Epithelial cell of proximal tubule (primary cell): ENCODE data around the gene KIRREL1. TPM values are rescaled to one million over a fixed set of nuclear protein-coding genes. Genes with fewer than 3 reads are reported as not detected.

Source experiments
- DNase-seq: peaks from one replicate; pipeline ENCODE4 v3.0.0-alpha.2; 2011; ENCODE audit warnings: low read depth
- H3K4me3 ChIP-seq: 2 replicates; pipeline ENCODE4 v1.5.1; 2011; ENCODE audit warnings: low read depth, mild to moderate bottlenecking, low read length
- total RNA-seq: library from RNA; depleted of rRNA; stranded (reverse); fragments of >200 nt; gene quantifications from 2 replicates; pipeline ENCODE4 v1.2.3, GENCODE V29; 2015
- TF ChIP-seq, protein P1 (sequence below): conservative IDR thresholded peaks from 2 replicates; pipeline ENCODE4 v1.5.1; 2012; ENCODE audit warnings: low read depth, mild to moderate bottlenecking, low read length

The KIRREL1 gene
- total RNA-seq, 1 donor from 2014 or later: 194 TPM

DNA sequence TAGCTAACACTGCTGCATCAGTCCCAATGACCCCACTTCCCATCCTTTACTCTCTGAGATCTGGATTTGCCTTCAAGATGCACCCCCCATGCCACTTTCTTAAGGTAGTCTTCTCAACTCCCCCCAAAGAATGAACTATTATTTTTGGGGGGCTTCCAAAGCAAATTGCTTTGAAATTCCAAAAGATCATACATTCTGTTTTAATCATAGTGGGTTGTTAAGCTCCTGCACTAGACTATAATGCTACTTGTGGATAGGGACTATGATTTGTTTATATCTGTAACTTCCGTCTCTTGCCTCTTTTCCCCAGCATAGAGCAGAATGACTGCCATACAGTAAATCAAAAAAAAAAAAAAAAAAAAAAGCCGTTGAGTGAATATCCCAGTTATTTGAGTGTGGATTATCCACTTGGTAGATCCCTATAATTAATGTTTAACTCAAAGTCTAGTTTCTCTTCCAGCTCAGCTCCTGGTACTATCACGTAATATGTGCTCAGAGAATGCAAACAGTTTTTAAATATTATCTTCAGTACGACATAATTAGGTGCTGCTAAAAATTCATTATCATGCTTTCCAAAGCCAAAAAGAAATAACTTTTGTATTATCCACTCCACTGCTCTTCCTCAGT is 26.9 kb downstream of the KIRREL1 start:
- DNase-seq: no peak
- H3K4me3 ChIP-seq: no peak overlapping the region
- TF ChIP-seq, protein P1, sequence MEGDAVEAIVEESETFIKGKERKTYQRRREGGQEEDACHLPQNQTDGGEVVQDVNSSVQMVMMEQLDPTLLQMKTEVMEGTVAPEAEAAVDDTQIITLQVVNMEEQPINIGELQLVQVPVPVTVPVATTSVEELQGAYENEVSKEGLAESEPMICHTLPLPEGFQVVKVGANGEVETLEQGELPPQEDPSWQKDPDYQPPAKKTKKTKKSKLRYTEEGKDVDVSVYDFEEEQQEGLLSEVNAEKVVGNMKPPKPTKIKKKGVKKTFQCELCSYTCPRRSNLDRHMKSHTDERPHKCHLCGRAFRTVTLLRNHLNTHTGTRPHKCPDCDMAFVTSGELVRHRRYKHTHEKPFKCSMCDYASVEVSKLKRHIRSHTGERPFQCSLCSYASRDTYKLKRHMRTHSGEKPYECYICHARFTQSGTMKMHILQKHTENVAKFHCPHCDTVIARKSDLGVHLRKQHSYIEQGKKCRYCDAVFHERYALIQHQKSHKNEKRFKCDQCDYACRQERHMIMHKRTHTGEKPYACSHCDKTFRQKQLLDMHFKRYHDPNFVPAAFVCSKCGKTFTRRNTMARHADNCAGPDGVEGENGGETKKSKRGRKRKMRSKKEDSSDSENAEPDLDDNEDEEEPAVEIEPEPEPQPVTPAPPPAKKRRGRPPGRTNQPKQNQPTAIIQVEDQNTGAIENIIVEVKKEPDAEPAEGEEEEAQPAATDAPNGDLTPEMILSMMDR: no peak

DNA sequence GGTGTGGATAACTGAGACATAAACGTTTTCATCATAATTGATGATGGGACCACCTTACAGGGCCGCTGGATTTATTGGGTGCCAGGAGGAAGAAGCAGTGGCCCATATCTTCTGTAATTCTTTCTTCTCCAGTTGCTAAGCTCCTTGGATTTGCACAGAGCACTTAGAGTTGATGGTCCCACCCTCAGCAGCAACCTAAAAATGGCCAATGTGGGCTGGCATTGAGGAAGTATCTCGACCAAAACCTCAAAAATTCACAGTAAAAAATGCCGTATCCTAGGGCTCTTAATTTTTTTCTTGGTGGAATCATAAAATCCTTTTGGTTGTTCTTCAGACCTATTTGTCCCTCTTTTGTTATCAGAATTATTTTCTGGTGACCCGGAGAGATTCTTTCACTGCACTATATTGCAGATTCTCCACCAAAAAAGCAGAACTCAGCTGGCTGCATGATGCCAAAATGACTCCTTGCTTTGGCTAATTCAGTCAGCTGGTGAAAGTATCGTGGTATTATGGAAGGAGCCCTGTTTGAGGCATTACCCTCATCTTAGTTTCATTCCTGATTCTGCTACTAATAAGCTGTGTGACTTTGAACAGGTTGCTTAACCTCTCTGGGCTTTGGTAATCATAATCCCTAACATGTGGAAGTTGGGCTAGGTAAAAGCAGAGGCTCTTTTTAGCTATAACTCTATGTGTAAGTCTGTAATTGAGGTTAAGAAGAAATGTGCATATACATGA is 27.6 kb downstream of the KIRREL1 start:
- TF ChIP-seq, protein P1: no peak
- no peak for DNase-seq
- no peak overlapping the region for H3K4me3 ChIP-seq

DNA sequence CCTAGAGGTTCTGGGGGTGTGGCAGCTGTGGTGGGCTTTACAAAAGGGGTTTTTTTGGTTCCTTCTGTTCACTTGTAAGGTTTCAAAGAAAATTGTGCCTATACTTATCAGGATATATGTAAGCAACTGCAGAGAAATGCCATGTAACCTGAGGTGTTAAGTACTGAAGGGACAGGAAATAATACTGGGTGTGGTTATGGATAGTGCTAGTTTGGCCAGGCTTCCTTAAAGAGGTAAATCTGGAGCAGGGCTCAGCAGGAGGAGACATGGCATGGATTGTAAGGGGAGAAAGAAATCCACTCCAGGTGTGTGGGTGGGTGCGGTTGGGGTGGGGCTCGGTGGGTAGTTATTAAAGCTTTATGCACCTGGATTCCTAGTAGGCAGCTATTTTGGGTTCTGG is 28.3 kb downstream of the KIRREL1 start:
- TF ChIP-seq, protein P1: no peak
- H3K4me3 ChIP-seq: no peak overlapping the region
- no peak for DNase-seq

DNA sequence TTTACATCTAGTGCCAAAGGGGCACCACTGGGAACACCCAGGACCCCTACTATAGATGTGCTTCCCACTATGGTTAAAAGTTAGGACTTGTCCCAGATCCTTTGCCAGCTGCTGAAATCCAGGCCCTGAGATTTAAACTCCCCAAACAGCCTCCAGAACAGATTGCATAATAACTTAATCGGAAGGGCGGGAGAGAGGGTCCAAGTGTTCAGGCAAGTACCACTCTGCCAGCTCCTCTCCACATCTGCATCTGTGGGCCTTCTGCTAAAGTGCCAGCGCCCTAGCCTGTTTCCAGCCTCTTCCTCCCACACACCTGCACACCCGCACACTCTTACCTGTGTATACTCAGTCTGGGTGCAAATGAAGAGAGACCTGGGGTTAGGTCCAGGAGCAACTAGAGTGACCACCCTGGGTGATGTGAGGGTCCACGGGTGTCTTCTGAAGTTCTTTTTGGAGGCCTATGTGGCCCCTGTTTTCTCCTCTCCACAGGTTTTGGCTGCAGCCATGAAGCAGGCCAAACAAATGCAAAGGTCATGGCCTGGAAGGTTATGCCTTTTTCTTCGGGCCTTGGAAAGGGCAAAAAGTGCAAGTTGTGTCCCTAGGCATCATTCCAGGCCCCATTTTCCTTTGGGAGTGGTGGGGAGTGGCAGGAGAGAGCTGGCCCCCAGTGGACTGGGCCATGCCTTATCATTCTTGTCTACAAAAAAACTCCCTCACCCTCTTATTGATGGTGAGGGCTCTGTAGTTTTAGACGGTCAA is 29.3 kb downstream of the KIRREL1 start:
- TF ChIP-seq, protein P1: no peak
- no peak for DNase-seq
- no peak overlapping the region for H3K4me3 ChIP-seq

DNA sequence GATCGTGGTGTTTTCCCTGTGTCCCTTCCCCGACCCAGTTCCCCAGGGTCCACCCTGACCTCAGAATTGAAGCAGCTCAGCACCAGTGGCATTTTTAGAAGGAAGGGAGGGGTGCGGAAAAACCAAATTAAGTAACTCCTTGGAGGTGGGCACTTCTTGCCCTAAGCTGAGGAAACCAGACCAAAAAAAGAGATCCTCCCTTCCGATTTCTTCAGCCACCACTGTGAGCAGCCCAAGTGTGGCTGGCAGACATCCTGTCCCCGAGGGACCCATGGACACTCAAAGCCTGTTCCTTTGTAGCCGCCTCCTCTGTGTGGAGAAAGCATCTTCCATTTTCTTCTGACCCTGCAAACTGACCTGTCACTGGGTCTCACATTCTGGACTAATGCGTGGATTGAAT is 31.3 kb downstream of the KIRREL1 start:
- TF ChIP-seq, protein P1: no peak
- no peak for DNase-seq
- H3K4me3 ChIP-seq: no peak overlapping the region

DNA sequence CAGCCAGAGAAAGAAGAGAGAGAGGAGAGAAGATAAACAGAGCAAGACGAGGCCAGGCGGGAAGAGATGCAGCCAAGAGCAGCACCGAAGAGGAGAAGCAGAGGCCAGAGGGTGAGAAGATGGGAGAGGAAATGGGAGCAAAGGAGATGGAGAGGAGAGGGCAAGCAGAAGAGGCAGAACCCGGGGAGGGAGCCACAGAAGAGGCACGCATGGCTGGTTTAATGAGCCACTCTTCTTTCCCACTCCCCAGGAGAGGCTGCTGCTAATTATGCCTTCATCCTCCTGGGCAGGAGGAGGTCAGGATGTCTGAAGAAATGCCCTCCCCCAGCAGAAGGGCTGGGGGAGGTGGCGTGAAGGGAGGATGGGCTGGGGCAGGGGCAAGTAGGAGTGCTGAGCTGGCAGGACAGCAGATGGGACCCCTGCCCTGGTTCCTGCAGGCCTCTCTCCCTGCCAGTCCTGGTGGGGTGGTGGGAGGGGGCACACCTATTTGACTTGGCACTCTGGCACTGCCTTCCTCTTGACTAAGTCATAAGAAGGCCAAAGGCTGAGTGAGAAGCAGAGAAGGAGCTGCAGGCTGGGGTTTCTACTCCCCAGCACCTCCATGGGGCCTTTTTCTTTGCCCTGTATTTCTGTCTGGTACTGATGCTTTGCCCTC is 32.3 kb downstream of the KIRREL1 start:
- H3K4me3 ChIP-seq: no peak overlapping the region
- DNase-seq: no peak
- TF ChIP-seq, protein P1: no peak
